Measurements from ENCODE around the gene CLDN15. TPM values are rescaled to one million over a fixed set of nuclear protein-coding genes. Genes with fewer than 3 reads are reported as not detected.

The CLDN15 gene
- total RNA-seq, 1 experiment from 2014 or later: 9.7 TPM

GRCh38 chr7:101234636-101235035 is 3.0 kb downstream of the CLDN15 start:
- H3K27me3 ChIP-seq (ENCODE audit: insufficient read depth, low read length): no peaks in the 10 kb centered on the region
- H2BK12ac ChIP-seq (ENCODE audit: insufficient read length, low read depth, low read length): no peak overlapping the region
- H3K56ac ChIP-seq (ENCODE audit: insufficient read length, low read depth, low read length): no peak overlapping the region
- no peaks in the 10 kb centered on the region for H4K20me1 ChIP-seq (ENCODE audit: control insufficient read depth, insufficient read depth, insufficient read length)
- H2BK20ac ChIP-seq (ENCODE audit: low read depth, low read length, poor library complexity, severe bottlenecking): no peak overlapping the region
- H3K27ac ChIP-seq (ENCODE audit: insufficient read length, low read depth, low read length): no peak overlapping the region
- no peak overlapping the region for H4K8ac ChIP-seq (replicated peaks; ENCODE audit: insufficient read length, low read depth, low read length)
- no peak overlapping the region for H2AK5ac ChIP-seq (ENCODE audit: insufficient read length, low read length)
- H2AFZ ChIP-seq (ENCODE audit: low read length): no peak overlapping the region
- H3K4me1 ChIP-seq (ENCODE audit: insufficient read depth, low read length): 0 out of 2 replicates have a peak, but pooled peaks cover 3% of the 10 kb centered on the region
- H3K79me1 ChIP-seq (ENCODE audit: insufficient read depth, low read depth, low read length, poor library complexity, severe bottlenecking): no peaks in the 10 kb centered on the region
- no peak overlapping the region for H3K18ac ChIP-seq (ENCODE audit: insufficient read length, low read depth, low read length)
- WGBS (ENCODE audit: extremely low coverage, insufficient read length, low lambda C conversion rate): no CpG with 5 or more reads among the region's 5 CpGs
- TF ChIP-seq CTCF (conservative IDR thresholded peaks at IDR 0.05): no peak
- Mint-ChIP-seq H3K9me3 (no peaks in the 10 kb centered on the region), H3K4me1 (peaks cover 21 to 39% of the 10 kb centered on the region in 2 experiments), H3K36me3 (ENCODE audit: insufficient read depth in 1 of 3, low read depth in 3 of 3) (peaks cover 0 to 22% (median 0%) of the 10 kb centered on the region in 3 experiments; a peak in 4 of 7 replicates), H3K27ac (peak overlapping the region in 1 of 3 experiments; percentile 20; a peak in 1 of 7 replicates), H3K4me3 (peak overlapping the region; percentile 4 to 46; a peak in 2 of 5 replicates), H3K27me3 (ENCODE audit: low read depth) (no peaks in the 10 kb centered on the region)
- H2BK15ac ChIP-seq (ENCODE audit: low read depth, low read length): no peak overlapping the region
- no peak overlapping the region for H3K4ac ChIP-seq (ENCODE audit: low read depth, low read length)
- H3K23me2 ChIP-seq (ENCODE audit: insufficient read length, low read depth, low read length, poor library complexity, severe bottlenecking): no peaks in the 10 kb centered on the region
- H3K79me2 ChIP-seq (ENCODE audit: insufficient read depth, low read length): no peaks in the 10 kb centered on the region
- no peak overlapping the region for H3K9ac ChIP-seq (ENCODE audit: extremely low read depth, insufficient read length, low read length)
- no peak overlapping the region for H4K91ac ChIP-seq (ENCODE audit: insufficient read length, low read depth, low read length)
- no peak for DNase-seq
- H3K23ac ChIP-seq (ENCODE audit: insufficient read length, low read depth, low read length): no peak overlapping the region
- no peaks in the 10 kb centered on the region for H3K9me3 ChIP-seq (ENCODE audit: control insufficient read depth, low read depth, low read length)
- no peak overlapping the region for H3K4me2 ChIP-seq (ENCODE audit: insufficient read depth, insufficient read length, low read length)
- H4K5ac ChIP-seq (ENCODE audit: insufficient read length, low read depth, low read length): no peak overlapping the region
- no peak overlapping the region for H2BK120ac ChIP-seq (ENCODE audit: low read depth, low read length, poor library complexity, severe bottlenecking)
- no peak overlapping the region for H3K14ac ChIP-seq (ENCODE audit: insufficient read depth, low read length)
- no peak overlapping the region for H3T11ph ChIP-seq (ENCODE audit: low read length)
- no peak overlapping the region for H2BK5ac ChIP-seq (ENCODE audit: insufficient read length, low read length)

Data from H9 (cell line).